NCI-H82 treated with DMSO at 0.1 percent for 48 hours (cell line): ENCODE results near the gene PSME3IP1.
A peak's percentile ranks its signal among the peaks of the same experiment; 100 is the strongest.
"Not testable (repeated sequence)": the region's sequence is repeated elsewhere in the genome, so short reads cannot be mapped to it uniquely, and the experiment has no call there.

Experiments used
- DNase-seq: peaks from one replicate; lab custom pipeline; 2025; ENCODE audit not compliant: unreplicated experiment; lab: John Stamatoyannopoulos, UW

Gene PSME3IP1

GRCh38 chr16:57200321-57200720 is 14.5 kb upstream of the PSME3IP1 start:
- not testable (repeated sequence) for DNase-seq

DNA sequence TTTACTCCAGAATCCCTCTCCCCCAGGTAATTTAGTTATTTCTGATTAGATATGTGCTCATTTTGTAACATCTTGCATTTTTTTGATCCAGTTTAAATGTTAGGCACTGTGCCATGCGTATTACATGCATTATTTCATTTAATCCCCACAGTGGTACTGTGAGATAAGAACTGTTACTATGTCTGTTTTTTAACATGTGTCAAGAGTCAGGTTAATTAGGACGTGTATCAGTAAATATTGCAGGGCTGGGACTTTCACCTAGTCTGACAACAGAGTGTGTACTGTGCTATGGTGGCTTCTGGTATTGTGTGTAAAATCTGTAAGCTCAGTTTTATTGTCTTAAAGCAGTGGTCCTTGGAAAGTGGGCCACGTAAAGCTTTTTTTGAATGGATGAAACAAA is 10.9 kb upstream of the PSME3IP1 start:
- DNase-seq = no peak

DNA sequence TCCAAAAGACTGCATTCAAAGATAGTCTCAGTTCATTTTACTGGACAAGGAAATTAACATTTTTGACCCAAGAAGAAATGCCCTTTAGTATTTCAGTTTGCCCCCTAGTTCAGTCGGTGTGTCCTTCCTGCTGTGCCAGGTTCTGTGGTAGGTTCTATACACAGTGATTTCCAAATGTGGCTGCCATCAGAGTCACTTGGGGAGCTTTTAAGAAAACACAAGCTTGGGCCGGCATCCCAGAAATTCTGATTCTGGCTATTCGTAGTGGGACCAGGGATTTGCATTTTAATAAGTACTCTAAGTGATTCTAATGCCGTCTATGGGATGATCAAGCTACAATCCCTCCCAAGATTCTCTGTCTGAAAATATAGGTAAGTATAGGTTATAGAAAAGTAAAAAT is 10.4 kb upstream of the PSME3IP1 start:
- DNase-seq = no peak

GRCh38 chr16:57194512-57194911 is 8.7 kb upstream of the PSME3IP1 start:
- DNase-seq = no peak

- DNase-seq = no peak
Measured at GRCh38 chr16:57192720-57193486, 7.1 kb upstream of the PSME3IP1 start.

DNA sequence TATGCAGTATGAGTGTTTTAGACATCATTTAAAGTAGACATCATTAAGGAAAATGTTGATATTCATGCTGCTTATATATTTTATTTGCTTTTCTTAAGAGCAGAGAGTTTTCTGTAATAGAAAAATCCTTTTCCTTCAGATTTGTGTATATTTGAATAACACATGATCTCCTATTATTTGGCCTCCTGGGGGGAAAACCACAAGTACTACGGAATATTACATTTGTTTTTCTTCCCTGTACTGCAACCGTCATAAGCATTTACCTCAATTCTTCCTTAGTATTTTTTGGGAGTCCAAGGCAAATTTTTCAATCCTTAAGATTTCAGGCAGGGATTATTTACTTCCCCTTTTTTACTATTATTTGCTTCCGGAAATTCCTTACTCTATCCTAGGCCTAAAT is 6.3 kb upstream of the PSME3IP1 start:
- no peak for DNase-seq

- no peak for DNase-seq
Measured at GRCh38 chr16:57191056-57191571, 5.3 kb upstream of the PSME3IP1 start.

GRCh38 chr16:57190136-57190535 is 4.3 kb upstream of the PSME3IP1 start:
- no peak for DNase-seq

DNA sequence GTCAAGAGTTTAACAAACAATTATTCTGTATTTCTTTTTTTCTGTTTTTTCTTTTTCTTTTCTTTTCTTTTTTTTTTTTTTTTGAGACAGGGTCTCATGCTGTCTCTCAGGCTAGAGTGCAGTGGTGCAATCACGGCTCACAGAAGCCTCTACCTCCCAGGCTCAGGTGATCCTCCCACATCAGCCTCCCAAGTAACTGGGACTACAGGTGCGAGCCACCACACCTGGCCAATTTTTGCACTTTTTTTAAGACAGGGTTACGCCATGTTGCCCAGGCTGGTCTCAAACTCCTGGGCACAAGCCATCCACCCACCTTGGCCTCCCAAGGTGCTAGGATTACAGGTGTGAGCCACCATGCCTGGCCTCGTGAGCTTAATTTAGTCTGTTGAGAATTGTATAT is 3.7 kb upstream of the PSME3IP1 start:
- not testable (repeated sequence) for DNase-seq

DNA sequence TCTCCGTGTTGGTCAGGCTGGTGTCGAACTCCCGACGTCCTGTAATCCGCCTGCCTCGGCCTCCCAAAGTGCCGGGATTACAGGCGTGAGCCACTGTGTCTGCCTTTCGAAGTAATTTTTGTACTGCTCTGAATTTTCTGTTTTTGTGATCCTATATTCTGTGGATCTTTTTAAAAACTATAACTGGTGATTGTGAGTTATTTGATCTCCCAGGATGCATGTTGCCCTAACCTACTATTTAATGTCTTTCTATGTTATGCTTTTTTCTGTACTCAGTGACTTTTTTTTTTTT is 2.8 kb upstream of the PSME3IP1 start:
- no peak for DNase-seq

- not testable (repeated sequence) for DNase-seq
Measured at GRCh38 chr16:57187902-57188710, 2.3 kb upstream of the PSME3IP1 start.

DNA sequence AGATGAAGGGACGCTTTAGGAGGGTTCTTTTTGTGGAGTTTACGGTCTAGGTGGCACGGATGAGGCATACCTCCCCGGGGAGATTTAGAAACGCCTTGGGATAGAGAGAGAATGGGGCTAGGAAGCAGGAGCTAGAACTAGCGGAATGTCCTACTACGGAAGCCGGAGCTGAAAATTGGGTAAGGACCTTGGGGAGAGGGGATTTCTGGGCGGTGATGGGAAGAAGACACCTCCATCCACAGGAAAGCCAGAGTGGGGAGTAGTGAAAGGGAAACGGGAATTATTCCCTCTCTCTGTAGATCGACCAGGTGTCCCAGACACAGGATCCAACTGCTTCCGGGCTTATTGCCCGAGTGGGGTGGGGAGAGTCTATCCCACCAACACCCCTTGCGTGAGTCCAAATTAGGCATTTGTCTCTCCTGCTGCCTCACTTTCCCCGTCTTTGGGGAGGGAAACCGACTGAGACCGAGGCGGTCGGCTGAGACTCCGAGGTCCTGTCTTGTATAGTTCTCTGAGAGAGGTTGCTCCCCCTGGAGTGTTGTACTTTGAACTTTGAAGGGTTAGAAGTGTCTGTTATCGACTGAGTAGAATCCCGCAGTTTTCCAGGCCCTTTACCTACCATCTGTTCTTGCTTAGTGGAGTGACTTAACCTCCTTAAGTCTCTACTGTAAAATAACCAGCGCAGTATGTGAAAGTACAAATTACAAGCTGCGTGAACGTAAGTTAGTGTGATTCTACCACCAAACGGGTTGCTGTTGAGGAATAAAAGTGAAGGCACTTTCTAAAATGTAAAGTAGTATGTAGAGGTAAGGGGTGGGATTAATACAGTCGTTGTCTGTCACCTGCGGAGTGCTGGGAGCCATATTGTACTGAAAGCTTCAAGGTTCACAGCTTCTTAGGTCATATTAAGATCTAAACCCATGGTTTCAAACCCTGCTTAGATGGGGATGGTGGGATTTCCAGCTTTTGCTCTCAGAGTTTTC is 1.3 kb upstream of the PSME3IP1 start:
- DNase-seq = peak; percentile 16

DNA sequence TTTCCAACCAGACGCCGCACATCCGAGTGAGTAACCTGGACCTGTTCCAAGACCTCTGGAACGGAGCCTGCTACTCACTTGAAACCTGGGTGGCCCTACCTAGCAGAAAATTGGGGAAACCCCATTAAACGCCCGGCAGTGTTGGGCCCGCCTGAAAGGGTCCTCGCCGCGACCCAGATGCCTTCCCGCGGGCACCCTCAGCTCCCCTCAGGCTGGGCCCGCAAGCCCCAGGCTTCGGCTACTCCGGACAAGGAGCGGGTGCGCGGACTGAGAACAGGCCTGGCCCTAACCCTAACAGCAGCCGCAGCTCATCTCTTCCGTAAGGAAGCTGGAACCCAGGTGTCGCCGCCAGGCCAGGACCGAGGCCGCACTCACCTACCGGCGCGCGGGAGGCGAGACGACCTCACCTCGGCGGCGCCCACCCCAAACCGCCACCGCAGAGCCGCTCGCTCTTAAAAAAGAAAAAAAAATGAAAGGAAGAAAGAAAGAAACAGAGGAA is 344 bp downstream of the PSME3IP1 start:
- no peak for DNase-seq

GRCh38 chr16:57184887-57185445 is 873 bp downstream of the PSME3IP1 start:
- DNase-seq = no peak

DNA sequence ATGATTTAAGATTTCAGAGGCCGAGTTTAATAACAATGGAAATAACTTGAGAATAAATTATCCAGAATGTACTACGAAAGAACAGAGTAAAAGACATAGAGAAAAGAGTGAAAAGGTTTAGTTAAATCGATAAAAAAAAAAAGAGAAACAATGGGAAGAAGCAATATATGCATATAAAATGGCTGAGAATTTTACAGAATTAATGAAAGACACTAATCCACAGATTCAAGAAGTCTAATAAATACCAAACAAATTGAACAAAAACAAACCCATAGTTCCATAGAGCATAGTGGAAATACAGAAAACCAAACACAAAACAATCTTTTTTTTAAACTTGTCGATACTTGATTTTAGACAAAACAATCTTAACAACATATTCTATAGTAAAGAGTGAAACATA is 1.7 kb downstream of the PSME3IP1 start:
- DNase-seq = no peak

DNA sequence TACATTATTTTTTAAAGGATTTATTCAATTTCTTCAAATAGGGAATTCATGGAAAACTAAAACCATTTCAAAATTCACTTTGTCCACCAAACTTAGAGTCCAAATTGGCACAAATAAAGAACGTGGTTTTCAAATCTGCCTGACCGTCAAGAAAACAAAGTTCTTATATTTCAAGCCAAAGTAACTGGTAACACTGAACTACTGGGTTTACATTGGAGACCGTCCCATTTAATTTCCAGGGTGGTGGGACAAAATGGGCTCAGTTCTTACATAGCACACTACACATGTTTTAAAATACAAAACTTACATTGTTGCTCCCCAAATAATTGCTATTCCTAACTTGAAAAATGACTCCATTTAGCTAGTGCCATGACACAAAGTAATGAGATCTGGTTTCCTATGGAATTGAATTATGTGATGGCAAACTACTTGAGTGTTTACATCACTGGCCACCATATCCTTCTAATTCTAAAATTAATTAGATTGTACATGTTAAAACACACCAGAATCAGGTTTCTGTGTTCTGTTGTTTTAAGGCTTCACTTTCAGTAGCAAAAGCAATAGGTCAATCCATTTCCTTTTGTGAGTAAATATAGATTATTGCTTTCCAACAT is 6.5 kb downstream of the PSME3IP1 start:
- DNase-seq = no peak

DNA sequence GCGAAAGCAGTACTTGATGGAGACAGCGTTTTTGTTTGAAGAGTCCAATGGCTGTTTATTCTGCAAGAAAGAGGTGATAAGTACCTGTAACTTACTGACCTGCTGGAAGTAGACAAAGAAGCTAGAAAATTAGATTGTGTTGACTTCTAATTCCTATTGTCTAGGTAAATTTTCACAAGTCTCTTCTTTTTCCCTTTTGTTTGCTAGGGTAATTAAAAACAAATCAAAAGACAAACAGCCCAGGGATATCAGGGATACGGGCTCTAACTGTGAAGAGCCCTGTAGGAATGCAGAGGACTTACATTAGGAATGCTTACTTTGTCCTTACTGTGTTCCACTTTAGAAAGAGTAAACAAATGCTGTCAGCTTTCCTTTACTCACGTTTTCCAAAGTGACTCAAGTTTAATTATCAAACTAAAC is 7.0 kb downstream of the PSME3IP1 start:
- DNase-seq = no peak

DNA sequence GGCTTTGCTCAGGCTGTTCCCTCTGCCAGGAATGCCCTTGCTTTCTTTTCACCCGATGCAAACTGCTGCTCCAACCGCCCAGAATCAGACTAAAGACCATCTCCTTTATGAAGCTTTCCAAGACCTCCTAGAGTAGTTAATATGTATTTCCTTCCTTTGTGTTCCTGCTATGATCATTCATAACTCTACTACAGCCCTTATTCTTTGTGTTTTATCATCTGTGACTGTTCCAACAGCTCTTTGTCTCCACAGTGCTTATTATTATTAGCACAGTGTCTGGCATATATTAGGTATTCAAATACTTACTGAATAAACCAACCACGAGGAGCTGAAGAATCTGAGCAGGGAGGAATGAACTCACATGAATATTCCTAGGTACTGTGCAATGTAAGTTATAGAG is 7.6 kb downstream of the PSME3IP1 start:
- DNase-seq = no peak

- DNase-seq = no peak
Measured at GRCh38 chr16:57175896-57176295, 9.9 kb downstream of the PSME3IP1 start.

DNA sequence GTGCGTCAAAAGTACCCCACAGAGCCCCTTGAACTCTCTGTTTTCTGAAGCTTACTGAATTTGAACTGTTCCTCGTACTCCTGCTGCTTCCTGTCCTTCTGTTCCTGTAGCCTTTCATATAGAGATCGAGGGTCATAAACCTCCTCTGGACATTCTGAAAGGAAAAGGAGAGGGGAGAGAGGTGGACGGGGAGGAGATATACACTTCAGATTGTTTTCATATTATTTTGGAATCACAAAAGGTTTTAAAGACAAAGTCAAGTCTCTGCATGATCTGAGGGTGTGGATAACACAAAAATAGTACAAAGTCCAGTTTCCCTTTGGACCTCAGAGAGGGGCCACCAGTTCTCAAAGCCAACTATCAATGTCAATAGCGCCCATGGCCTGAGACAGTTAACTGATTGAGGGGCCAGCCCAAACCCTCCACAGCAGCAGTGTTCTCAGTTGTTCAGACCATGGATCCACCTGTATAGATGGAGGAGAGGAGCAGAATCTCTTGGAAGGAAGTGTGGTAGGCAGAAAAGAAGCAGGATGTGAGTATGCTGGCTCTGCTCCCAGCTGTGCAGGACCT is 13.0 kb downstream of the PSME3IP1 start:
- DNase-seq = no peak
